IPS DF 19.7 (cell line): Measurements from ENCODE around the gene RNU1-4.
"Not testable (repeated sequence)": the region's sequence is repeated elsewhere in the genome, so short reads cannot be mapped to it uniquely, and the experiment has no call there.

Experiments
- DNase-seq: peaks from one replicate; pipeline ENCODE4 v3.0.0-alpha.2; 2013; ENCODE audit warnings: low read depth, low spot score

The RNU1-4 gene

DNA sequence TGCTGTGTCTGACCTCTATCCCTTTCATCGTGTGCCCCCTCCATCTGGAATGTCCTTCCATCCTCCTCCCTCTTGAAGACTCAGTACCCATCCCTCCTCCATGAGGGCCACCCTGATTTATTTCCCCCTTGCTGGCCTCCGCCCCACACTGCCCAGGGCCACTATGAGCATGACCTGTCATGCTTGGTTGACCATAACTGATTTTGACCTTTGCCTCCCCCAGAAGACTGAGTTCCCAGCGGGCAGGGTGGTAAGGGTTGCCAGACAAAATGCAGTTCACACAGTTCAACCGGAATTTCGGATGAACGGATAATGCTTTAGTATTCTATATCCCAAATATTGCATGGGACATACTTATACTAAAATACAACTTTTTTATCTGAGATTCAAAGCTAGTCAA lies 31.6 kb upstream of the RNU1-4 start:
- not testable (repeated sequence) for DNase-seq

DNA sequence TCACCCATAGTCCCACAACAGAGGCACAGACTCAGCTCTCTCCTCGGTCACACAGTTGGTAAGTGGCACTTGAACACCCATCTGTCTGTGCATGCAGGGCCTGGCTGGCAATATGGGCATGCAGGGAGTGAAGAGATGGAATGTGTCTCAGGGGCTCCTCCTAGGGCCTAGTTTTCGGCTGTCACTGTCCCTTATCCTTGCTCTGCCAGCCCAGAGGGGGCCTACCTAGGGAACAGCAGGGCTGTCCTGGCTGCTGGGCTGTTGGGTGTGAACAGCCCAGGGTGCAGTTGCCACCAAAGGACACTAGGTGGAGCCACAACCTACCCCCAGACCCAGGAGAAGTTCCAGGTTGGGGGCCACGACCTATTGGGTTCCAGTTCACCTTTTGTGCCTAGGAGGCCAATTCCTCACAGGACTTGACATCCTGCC lies 30.6 kb upstream of the RNU1-4 start:
- not testable (repeated sequence) for DNase-seq

DNA sequence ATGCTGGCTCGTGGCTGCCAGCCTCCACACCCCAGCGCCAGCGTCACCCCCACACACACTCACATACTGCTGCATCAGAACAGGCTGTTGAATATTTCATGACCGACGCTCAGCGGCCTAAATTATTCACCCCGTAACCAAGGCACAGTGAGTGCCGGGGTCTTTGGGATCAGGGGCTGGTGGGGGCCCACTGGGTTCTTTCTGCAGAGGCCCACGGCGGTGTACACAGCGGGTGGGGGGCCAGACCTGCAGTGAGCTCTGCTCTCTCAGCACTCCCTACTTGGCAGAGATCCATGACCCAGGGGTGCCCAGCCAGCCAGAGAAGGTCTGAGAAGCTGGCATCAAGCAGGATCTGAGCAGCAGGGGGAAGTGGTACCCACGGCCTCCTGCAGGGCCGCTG lies 29.7 kb upstream of the RNU1-4 start:
- not testable (repeated sequence) for DNase-seq

GRCh38 chr1:16712131-16712530 lies 28.2 kb upstream of the RNU1-4 start:
- DNase-seq: not testable (repeated sequence)

GRCh38 chr1:16712582-16712981 lies 27.7 kb upstream of the RNU1-4 start:
- not testable (repeated sequence) for DNase-seq

DNA sequence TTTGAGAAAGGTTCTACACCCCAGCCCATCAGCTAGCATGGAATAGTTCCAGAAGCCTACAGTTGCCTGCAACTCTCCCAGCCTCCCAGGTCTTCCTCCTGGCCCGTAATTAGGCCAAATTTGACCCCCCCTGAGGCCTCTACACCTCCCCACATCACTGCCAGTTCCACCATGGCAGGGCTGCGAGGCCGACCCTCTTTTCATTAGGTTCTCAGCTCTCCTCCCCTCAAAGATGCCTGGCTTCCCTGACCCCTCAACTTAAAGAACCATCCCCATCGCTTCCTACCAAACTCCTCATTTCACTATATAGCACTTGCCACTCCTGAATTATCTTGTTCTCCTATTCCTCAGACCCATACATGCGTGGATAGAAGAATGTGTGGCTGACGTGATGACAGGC lies 27.3 kb upstream of the RNU1-4 start:
- DNase-seq: not testable (repeated sequence)

DNA sequence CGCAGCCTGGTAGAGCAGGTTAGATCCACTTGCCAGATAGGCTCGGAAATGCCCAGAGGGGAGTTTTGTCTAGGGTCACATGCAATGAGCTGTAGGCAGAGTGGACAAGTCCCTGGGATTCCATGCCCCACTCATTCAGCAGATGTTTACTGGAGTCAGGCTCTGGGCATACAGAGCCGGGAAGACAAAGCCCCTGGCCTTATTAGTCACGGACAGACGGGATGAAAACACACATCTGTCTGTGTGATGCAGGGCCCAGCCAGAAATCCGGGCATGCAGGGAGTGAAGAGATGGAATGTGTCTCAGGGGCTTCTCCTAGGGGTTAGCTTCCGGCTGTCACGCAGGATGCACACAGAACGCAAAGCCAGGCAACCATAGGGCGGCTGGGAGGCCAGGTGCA lies 26.8 kb upstream of the RNU1-4 start:
- not testable (repeated sequence) for DNase-seq

- no peak for DNase-seq
These were observed 23.5 kb upstream of the RNU1-4 start for GRCh38 chr1:16716691-16717335.

DNA sequence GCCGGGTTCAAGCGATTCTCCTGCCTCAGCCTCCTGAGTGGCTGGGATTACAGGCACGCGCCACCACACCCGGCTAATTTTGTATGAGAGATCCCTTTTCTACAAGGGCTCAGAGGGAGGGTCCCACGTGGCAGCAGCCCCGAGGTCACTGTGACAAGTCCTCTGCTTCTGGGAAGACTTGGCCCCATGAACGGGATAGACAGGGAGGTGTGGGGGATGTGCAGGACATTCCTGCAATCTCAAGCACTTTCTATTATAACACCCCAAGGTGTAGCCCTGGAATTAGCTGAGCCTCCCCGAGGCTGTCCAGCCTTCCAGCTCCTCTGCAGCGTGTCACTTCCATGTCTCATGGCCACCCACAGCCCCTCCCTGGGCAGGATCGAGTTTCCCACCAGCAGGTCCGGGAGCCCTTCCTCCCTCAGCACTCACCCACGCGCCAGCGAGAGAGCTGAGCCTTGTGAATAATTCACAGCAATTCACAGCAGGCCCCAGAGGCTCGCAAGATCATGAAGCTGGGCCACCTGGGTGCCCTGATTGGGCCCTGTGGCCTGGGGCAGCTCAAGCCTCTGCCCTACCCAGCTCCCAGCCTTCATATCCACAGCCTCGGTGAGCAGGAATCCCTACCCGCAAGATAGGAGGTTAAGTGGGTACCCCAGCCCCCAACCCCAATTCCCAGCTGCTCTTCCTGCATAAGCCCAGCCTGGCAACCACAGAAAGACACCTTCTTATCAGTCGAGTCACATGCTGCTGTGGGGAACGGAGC lies 22.8 kb upstream of the RNU1-4 start:
- no peak for DNase-seq

DNA sequence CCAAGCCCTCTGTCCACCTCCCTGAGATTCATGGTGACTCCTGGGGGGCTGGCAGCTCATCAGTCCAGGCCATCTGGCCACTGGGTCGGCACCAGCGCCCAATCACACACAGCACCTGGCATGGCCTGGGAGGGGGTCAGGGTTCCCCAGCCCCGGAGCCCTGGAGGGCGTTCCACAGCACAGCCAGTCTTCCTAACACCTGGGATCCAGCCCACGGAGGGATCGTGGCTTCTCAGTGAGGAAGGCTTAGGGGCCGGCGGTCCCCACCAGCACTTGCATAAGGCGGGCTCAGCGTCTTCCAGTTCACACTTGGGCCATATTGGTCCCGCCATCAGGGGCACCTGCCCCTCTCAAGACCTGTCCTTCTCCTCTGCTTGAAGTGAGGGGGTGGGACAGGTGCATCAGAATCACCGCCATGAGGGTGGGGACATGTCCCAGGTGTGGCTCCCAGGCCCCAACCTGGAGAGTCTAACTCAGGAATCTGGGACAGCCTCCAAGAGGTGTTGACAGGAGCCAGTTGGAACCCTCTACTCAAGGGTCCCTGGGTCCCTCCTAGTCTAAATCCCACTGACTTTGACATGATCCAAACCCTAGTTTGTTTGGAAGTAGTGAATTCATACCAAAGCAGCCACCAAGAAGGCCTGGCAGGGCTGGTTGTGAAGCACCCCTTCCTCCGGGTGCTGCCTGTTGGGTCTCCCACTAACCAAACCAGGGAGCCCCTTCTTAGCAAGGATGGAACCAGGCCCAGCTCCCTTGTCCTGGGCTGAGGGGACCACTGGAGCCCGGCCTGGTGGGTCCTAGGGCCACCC lies 22.0 kb upstream of the RNU1-4 start:
- DNase-seq: not testable (repeated sequence)

- no peak for DNase-seq
These were observed 21.3 kb upstream of the RNU1-4 start for GRCh38 chr1:16718908-16719533.

GRCh38 chr1:16719571-16720350 lies 20.6 kb upstream of the RNU1-4 start:
- DNase-seq: no peak

GRCh38 chr1:16720351-16721223 lies 19.7 kb upstream of the RNU1-4 start:
- no peak for DNase-seq

DNA sequence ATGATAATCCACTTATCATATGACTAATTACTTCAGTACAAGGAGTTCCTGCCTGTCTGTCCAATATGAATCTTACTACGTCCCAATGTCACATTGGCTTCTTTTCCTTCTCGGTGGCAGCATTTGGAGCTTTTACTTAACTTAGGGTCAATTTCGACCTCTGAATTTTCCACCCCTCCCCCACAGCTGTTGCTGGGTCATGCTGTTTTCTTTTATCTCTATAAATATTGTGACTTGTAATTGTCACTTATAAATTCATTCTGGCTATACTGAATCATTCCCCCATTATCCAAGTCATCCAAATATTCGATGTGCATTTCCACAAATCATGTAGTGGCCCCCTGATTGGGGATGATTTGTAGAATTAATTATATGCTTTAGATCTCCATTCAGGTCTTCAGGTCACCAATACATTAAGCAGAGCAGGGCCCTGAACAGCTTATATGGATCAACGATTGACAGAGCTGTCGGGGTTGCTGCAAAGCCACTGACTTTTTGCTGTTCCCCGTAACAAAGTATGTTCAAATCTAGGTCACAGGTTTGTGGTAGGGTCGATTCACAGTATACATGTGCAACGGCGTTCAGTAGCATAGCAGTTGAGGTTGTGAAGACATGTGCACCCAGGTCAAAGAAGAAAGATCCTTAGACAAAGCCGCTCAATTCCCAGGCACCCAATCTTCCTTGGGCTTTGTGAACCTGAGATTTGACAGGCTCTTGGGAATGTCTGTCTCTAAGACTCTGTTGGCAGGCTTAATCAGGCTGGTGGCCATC lies 18.3 kb upstream of the RNU1-4 start:
- DNase-seq: no peak

- DNase-seq: no peak
These were observed 15.4 kb upstream of the RNU1-4 start for GRCh38 chr1:16724718-16725438.

DNA sequence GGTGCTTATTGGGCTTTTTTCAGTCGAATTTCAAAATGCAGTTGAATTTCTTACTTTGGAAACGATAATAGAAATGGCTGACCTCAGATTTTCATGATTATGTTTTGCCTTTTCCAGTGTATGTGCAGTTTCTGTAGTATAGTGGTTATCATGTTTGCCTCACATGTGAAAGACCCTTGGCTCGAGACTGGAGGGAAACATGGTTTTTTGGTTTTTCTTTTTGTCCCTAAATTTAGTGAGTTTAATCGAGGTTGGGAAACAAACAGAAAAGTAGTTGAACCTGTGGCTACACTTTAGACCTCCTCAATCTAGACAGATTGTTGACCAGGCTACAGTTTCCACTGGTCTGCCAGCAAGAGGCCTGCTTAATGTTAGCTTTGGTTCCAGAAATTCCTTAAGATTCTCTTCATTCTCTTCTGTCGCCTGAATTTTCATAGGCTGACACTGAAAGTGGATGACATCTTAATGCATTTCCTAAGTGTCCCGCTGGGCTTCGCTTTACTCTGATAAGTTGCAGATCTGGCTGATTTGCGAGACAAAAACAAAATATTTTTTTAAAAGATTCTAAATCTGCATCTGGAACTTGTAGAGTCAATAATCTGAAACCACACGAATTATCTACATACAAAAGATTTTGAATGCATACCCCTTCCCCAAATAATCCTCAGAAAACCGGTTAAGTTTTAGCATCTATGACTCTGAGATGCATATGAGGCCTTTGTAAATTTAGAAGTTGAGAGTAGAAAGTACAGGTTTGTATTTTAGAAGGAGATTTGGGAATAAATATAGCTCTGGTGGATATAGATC lies 14.7 kb upstream of the RNU1-4 start:
- not testable (repeated sequence) for DNase-seq

- no peak for DNase-seq
These were observed 12.9 kb upstream of the RNU1-4 start for GRCh38 chr1:16727190-16728111.
